HUES64 (cell line): ENCODE results near the gene KLF12.

ENCODE experiments used
- H3K27ac ChIP-seq: 2 replicates; pipeline ENCODE4 v1.7.0; 2013; ENCODE audit warnings: low read depth, low read length, inconsistent platforms
- H3K27me3 ChIP-seq: 2 replicates; pipeline ENCODE4 v1.6.1; 2013; ENCODE audit warnings: mild to moderate bottlenecking, low read length; ENCODE audit not compliant: insufficient read depth
- H3K36me3 ChIP-seq: 2 replicates; pipeline ENCODE4 v1.6.1; 2013; ENCODE audit warnings: mild to moderate bottlenecking, low read length; ENCODE audit not compliant: insufficient read depth
- H3K4me1 ChIP-seq: 2 replicates; pipeline ENCODE4 v1.6.1; 2013; ENCODE audit warnings: mild to moderate bottlenecking, low read length, moderate library complexity; ENCODE audit not compliant: insufficient read depth
- H3K4me3 ChIP-seq: 2 replicates; pipeline ENCODE4 v1.5.1; 2013; ENCODE audit warnings: mild to moderate bottlenecking, low read length, moderate library complexity
- H3K9ac ChIP-seq: 2 replicates; pipeline ENCODE4 v1.6.1; 2013; ENCODE audit warnings: mild to moderate bottlenecking, low read depth, low read length
- H3K9me3 ChIP-seq: 2 replicates; pipeline ENCODE4 v1.6.1; 2013; ENCODE audit warnings: low read depth, low read length; ENCODE audit not compliant: insufficient read depth
- WGBS: fragments of 150-250, 120-280 bp; methylation state at CpG from one replicate; pipeline ENCODE4 v1.1.7; 2013; ENCODE audit warnings: missing lambda C conversion rate; 5-methylcytosine and 5-hydroxymethylcytosine counted together

Gene KLF12

GRCh38 chr13:74101436-74101835 is 32.8 kb downstream of the KLF12 start:
- Histone ChIP-seq H3K9me3 (no peaks in the 10 kb centered on the region), H3K27me3 (no peaks in the 10 kb centered on the region), H3K36me3 (no peaks in the 10 kb centered on the region), H3K9ac (no peak overlapping the region), H3K27ac (no peak overlapping the region), H3K4me3 (no peak overlapping the region), H3K4me1 (no peaks in the 10 kb centered on the region)
- WGBS, result 100% methylated on average over 1 of the region's 1 CpG

- Histone ChIP-seq H3K27me3 (no peaks in the 10 kb centered on the region), H3K9ac (no peak overlapping the region), H3K36me3 (no peaks in the 10 kb centered on the region), H3K4me1 (no peaks in the 10 kb centered on the region), H3K4me3 (no peak overlapping the region), H3K9me3 (no peaks in the 10 kb centered on the region), H3K27ac (no peak overlapping the region)
- WGBS, result 94% methylated on average over 1 of the region's 1 CpG
These were observed 36.1 kb downstream of the KLF12 start for GRCh38 chr13:74098077-74098476.

GRCh38 chr13:74097116-74097515 is 37.1 kb downstream of the KLF12 start:
- Histone ChIP-seq H3K9me3 (no peaks in the 10 kb centered on the region), H3K27me3 (no peaks in the 10 kb centered on the region), H3K9ac (no peak overlapping the region), H3K27ac (no peak overlapping the region), H3K4me1 (no peaks in the 10 kb centered on the region), H3K36me3 (no peaks in the 10 kb centered on the region), H3K4me3 (no peak overlapping the region)
- 100% methylated on average over 1 of the region's 1 CpG for WGBS

GRCh38 chr13:74093691-74094090 is 40.5 kb downstream of the KLF12 start:
- Histone ChIP-seq H3K27ac (no peak overlapping the region), H3K27me3 (no peaks in the 10 kb centered on the region), H3K36me3 (no peaks in the 10 kb centered on the region), H3K9me3 (no peaks in the 10 kb centered on the region), H3K9ac (no peak overlapping the region), H3K4me1 (no peaks in the 10 kb centered on the region), H3K4me3 (no peak overlapping the region)

- Histone ChIP-seq H3K4me1 (peaks cover 6% of the 10 kb centered on the region), H3K27ac (no peak overlapping the region), H3K9me3 (no peaks in the 10 kb centered on the region), H3K4me3 (no peak overlapping the region), H3K36me3 (no peaks in the 10 kb centered on the region), H3K27me3 (no peaks in the 10 kb centered on the region), H3K9ac (no peak overlapping the region)
- 95% methylated on average over 3 of the region's 3 CpGs for WGBS
These were observed 41.5 kb downstream of the KLF12 start for GRCh38 chr13:74092711-74093110.

- Histone ChIP-seq H3K9ac (no peak overlapping the region), H3K27ac (no peak overlapping the region), H3K27me3 (no peaks in the 10 kb centered on the region), H3K4me3 (no peak overlapping the region), H3K36me3 (no peaks in the 10 kb centered on the region), H3K4me1 (peaks cover 10% of the 10 kb centered on the region), H3K9me3 (no peaks in the 10 kb centered on the region)
- 97% methylated on average over 1 of the region's 4 CpGs for WGBS
These were observed 43.2 kb downstream of the KLF12 start for GRCh38 chr13:74090869-74091605.

GRCh38 chr13:74090397-74090796 is 43.8 kb downstream of the KLF12 start:
- Histone ChIP-seq H3K27ac (no peak overlapping the region), H3K36me3 (no peaks in the 10 kb centered on the region), H3K4me3 (no peak overlapping the region), H3K27me3 (no peaks in the 10 kb centered on the region), H3K4me1 (peaks cover 10% of the 10 kb centered on the region), H3K9ac (no peak overlapping the region), H3K9me3 (no peaks in the 10 kb centered on the region)
- WGBS, result 96% methylated on average over 3 of the region's 3 CpGs

- WGBS, result 92% methylated on average over 3 of the region's 3 CpGs
- Histone ChIP-seq H3K4me3 (no peak overlapping the region), H3K9me3 (no peaks in the 10 kb centered on the region)
These were observed 46.8 kb downstream of the KLF12 start for GRCh38 chr13:74087357-74087756.

More at GRCh38 chr13:74087357-74087756, 46.8 kb downstream of the KLF12 start:
- H3K27ac ChIP-seq, result no peak overlapping the region
- peaks cover 10% of the 10 kb centered on the region for H3K4me1 ChIP-seq
- no peak overlapping the region for H3K9ac ChIP-seq
- no peaks in the 10 kb centered on the region for H3K27me3 ChIP-seq
- no peaks in the 10 kb centered on the region for H3K36me3 ChIP-seq
